GM19463 (cell line): ENCODE data around the gene FKBP8.
A peak's percentile ranks its signal among the peaks of the same experiment; 100 is the strongest.
"Not testable (repeated sequence)": the region's sequence is repeated elsewhere in the genome, so short reads cannot be mapped to it uniquely, and the experiment has no call there.

Source experiments
- ATAC-seq: cut with Tn5 transposase; IDR thresholded peaks from one replicate; pipeline ENCODE4 v1.9.1; 2021; ENCODE audit warnings: mild to moderate bottlenecking, moderate library complexity; ENCODE audit not compliant: unreplicated experiment

Gene FKBP8

DNA sequence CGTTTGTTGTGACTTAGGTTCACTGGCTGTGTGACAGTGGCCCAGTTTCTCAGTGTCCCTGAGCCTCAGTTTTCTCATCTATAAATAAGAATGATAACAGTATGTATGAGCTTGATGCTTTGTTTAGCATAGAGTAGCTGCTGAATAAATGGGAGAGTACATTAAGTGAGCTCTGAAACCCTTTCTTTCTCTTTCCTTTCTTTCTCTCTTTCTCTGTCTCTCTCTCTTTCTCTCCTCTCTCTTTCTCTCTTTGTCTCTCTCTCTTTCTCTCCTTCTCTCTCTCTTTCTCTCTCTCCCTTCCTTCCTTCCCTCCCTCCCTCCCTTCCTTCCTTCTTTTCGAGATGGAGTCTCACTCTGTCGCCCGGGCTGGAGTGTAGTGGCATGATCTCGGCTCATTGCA lies 16.3 kb upstream of the FKBP8 start:
- ATAC-seq = no peak

DNA sequence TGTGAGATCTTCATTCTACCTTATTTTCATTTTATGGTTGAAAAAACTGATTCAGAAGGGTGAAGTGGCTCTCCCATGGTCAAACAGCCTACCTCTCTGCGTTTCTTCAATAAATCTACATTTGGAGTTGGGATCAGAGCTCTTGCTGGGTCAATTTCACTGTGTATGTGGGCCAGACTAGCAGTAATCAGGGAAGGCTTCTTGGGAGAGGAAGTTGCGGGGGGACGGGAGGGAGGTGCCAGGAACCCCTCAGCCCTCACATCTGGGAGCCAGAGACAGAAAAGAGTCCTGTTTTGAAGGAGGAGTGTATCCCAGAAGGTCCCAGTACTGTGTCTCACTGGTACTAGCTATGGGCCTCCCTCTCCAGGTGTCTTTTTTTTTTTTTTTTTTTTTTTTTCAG lies 15.2 kb upstream of the FKBP8 start:
- ATAC-seq = no peak

DNA sequence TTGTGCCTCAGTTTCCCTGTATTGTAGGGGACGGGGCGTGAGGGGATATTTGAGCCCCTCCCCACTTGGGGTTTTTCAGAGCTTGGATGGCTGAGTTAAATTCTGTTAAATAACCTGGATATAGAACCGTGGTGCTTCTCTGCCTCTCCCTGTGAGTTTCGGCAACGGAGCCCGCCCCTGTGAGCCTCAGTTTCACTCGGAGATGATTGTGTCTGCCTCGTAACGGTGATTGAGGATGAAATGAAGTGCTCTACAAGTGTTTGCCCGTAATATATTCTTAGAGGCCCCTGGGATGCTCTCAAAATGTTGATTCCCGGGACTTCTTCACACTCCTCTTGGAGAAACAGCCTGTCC lies 14.8 kb upstream of the FKBP8 start:
- no peak for ATAC-seq

DNA sequence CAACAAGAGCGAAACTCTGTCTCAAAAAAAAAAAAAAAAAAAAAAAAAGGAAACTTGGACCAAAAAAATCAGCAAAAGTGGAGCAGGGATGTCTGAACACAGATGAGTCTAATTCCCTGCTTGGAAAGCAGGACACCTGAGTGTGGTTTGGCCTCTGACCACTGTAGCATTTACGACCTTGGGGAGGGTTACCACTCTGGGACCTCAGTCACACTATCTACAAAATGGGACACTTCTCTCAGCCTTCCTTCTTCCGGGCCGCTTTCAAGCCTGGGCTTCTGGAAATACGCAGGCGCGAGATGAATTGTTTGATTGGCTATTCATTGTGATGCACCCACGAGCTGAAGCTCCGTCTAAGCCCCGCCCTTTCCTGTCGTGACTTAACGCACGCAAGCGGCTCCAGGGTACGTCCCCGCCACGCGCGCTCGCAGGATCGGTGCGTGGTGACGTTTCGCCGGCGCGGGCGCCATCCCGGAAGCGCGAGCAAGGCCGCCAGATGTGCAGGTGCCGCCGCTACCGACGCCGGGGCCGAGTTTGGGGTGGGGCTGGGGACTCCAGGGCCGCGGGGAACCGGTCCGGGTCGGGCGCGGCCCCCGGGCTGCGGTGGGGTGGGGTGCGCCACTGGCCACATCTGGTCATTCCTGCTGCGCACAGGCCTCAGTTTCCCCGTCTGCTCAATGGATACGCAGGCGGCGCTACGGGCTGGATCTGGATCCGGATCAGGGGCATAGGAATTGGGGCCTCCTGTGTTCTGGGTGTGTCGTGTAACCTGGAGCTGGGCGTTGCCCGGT lies 14.2 kb upstream of the FKBP8 start, which contains the start of gene KXD1:
TSS of gene KXD1 (plus strand) at position 460 of the 791 bp plus-strand sequence. CDS start 4,187 bp downstream, outside the sequence.
- ATAC-seq = peak; percentile 97

DNA sequence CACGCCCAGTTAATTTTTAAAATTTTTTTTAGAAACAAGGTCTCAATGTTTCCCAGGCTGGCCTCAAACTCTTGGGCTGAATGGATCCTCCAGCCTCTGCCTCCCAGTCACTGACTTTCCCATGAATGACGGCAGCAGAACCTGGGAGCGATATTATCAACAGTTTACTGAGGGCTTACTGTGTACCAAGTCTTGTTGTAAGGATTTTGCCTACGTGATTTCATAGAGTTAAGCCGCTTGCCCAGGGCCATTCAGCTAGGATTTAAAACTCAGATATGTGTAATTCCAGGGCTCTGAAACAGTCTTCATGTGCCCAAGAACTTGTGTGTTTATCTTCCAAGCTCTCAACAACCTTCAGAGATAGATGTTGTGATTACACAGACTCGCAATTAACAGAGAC lies 8.3 kb upstream of the FKBP8 start:
- ATAC-seq = no peak

DNA sequence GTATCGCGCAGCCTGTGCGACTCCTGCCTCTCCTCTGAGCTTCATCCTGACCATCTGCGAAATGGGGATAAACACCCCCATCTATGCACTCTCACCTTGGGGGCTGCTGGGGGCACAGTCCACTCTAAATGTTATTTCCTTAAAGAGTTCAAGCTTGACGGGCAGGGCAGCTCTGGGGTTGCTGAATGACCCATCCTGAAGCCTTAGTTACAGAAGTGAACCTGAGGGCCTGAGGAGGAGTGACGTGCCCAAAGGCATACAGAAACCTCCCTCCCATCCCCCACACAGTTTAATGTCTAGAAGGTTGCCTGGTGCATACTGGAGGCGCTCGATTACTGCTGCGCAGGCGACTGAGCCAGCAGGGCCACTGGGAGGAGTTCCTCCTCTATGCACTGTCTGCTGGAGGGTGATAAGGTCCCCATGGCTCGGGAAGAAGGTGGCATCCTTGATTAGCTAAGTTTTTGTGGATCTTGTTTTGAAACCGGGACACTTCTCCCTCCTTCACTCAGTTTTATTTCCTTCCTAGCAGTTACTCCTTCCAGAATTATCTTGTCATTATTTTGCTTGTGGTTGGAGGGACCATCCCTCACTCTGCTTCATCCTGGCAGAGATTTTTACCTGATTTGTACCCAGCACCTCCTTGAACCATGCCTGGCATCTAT lies 572 bp upstream of the FKBP8 start:
- ATAC-seq = peak; percentile 50

DNA sequence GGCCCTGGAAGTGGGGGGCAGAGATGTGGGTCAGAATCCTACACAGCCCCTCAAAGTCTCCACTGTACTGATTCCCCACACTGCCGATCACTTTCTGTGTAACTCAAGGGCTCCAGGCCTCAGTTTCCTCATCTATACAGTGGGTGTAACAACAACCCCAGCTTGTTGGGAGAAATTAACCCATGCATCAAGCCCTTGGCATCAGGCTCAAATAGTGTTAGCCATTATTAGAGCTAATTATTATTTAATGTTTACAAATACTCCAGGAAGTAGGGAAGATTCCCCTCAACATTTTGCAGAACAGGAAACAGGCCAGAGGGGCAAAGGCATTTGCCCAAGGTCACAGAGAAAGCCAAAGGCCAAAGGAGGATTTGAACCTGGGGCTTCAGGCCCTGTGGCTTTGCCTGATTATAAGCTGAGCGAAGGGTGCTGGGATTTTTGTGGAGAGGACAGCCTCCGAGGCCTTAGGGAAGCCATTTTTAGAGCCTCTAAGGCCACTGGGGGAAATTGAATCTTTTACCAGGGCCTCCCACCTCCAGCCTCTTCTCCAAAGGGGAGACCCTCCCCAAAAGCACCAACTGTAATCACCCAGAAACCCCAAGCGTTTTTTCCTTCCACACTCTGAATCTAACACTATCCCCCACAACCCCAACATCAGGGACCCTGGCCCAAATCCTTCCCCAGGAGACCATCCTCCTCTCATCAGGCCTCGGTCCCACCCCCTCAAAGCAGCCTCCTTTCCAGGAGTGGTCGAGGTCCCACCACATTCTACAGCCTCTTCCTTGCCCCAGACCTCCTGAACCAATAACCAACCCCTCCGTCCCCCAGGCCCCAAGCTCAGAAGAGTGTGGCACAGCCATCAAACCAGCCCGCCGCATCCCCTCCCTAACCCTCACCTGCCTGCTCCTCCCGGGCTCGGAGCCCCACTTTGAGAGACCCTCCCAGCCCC lies 1.1 kb downstream of the FKBP8 start:
- ATAC-seq = no peak

DNA sequence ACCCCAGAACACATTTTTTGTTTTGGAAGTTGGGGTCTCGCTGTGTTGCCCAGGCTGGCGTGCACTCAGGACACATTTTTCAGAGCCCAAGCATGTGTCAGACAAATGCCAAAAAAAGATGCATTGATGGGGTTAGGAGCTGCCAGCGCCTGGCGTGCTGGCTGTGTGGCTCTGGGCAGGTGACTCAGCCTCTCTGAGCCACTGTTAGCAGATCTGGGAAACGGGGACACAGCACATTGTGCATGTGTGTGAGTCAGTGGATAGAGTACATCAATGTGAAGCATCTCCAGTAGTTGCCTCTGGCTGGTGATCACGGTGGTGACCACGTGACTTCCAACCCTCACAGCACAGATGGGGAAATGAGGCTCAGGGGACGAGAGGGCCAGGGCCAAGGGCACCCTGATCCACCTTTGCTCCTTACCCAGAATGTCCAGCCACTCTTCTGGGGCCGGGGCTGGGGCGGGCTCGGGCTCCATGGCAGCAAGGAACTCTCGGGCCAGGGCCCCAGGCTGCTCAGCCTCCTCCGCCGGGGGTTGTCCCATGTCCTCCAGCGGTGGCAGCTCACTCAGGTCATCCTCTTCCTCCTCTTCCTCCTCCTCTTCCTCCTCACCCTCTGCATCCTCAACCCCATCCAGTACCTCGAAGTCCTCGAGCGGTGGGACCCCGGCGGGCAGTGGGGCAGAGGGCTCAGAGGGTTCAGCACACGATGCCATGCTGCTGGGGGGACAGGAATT lies 1.9 kb downstream of the FKBP8 start:
- ATAC-seq = no peak

DNA sequence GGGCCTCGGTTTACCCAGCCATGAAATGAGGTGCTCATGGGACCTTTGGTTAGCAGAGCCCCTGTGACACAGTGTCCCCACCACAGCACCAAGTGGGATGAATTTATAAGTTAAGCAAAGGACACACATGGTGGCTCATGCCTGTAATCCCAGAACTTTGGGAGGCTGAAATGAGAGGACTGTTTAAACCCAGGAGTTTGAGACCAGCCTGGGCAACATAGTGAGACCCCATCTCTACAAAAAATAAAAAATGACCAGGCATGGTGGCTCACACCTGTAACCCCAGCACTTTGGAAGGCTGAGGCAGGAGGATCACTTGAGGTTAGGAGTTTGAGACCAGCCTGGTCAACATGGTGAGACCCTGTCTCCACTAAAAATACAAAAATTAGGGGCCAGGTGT lies 3.2 kb downstream of the FKBP8 start:
- not testable (repeated sequence) for ATAC-seq

DNA sequence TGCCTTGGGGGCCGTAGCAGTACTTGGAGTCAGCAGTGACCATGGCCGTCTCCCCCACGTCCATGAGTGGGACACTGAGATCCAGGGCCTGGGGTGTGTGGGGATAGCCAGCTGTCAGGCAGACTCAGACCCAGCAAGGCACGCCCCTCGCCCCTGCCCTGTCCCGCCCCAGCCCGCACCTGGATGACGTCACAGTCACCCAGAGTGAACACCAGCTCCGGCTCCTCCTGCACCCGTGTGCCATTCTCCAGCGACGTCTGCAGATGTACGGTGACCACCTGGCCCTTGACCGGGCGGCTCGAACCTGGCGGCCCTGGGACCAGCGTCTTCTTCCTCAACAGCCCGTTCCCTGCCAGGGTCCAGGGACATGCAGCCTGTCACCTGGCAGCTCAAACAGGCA lies 4.0 kb downstream of the FKBP8 start:
- ATAC-seq = no peak

DNA sequence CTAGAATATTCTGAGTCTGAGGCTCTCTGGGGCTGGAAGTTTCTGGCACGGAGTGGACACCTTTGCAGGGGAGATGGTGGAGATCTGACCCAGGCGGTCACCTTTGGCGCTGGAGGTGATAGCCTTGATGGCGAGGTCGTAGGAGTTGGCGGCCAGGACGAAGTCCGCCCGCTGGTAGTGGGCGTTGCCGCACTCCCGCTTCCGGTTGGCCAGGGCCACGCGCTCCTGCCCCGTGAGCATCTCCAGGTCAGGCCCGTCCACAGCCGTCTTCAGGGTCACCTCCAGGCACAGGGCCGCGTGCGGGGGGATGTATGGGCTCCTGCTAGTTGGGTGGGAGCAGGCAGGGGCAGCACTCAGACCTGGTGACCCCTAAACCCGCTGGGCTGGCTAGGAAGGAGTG lies 5.3 kb downstream of the FKBP8 start:
- no peak for ATAC-seq

DNA sequence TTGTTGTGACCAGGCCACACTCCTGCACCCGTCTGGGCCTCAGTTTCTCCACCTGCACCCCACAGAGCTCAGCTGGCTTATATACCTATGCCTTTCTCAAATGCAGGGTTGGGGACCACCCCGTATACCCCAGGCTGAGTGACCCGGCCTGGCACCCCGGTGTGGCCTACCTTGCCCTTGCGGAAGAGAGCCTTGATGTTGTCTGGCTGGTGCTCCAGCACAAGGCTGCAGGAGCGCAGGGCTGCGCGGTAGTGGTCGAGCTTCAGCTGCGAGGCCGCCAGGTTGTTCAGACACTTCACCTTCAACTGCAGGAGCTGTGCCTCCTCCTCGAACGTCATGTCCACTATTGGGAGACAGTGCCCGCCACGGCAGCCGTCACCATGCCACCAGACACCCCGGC lies 5.9 kb downstream of the FKBP8 start:
- no peak for ATAC-seq

DNA sequence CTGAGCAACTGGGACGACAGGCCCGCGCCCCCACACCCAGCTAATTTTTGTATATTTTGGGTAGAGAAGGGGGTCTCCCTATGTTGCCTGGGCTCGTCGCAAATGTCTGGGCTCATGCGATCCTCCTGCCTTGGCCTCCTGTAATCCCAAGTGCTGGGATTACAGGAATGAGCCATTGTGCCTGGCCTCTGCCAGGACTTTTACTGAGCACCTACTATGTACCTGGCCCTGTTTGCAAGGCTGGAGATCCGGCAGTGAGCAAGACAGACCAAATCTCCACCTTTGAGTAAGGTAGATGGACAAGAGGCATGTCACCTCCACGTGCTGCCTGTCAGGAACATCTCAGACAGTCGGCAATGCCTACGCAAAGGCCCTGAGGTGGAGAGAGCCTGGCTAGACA lies 6.9 kb downstream of the FKBP8 start:
- ATAC-seq = no peak

DNA sequence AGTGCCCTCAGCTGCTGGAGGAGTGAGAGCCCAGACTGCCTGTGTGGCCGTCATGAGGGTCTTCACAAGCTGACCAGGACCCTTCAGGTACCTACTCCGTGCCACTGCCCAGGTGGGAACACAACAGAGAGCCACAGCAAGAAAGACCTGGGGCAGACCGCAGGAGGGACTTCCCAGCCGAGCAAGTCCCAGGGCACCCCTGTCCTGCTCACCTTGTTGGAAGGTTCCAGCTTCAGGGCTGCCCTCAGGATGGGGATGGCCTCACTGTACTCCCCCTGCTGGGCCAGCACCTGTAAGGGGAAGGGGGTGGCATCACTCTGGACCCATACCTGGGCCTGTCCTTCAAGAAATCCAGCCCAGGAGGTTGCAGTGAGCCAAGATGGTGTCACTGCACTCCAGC lies 10.3 kb downstream of the FKBP8 start:
- no peak for ATAC-seq

DNA sequence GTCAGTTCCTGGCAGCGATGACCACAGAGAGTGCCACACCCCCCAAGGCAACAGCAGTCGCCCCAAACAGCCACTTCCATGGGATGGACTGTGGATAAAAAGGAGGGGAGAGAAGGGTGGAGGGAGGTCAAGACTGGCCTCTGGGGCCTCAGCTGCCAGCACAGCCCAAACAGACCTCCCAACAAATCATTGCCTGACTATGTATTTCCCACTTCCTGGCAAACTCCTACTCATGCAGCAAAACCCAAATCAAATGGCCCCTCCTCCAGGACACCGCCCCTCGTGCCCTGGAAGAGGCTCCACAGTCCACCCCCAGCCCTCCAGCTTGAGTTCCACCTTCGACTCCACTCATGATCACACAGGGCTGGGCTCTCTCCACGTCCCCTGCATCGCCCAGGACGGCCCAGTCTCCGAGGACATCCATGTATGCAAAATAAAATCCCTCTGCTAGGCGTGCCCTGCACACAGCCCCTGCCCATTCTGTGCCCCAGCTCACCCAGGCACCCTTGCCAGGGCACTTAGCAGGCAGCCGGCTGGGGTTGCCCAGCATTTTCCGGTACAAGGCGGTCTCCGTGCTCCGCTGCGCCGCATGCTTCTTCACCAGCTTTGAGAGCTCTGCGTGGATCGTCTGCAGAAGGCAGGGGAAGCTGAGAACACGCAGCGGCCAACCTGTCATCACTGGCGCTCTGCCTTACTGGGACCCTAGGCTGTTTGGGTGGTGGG lies 11.0 kb downstream of the FKBP8 start:
- ATAC-seq = no peak

DNA sequence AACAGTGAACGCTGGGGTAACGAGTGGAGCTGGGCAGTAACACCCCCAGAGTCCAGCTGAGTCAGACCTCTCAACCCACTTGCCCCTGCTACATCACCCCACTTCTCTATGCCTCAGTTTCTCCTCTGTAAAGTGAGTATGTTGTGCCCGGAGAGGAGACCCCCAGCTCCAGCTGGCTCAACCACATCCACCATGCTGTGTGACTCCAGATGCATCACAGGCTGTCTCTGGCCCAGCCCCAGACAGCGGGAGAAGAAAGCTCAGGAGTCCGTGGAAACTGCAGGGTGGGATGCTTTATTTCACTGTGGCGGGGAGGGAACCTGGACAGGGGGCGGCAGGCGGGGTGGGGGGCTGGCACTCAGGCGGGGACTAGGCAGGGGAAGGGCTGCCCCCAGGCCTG lies 11.9 kb downstream of the FKBP8 start:
- no peak for ATAC-seq

DNA sequence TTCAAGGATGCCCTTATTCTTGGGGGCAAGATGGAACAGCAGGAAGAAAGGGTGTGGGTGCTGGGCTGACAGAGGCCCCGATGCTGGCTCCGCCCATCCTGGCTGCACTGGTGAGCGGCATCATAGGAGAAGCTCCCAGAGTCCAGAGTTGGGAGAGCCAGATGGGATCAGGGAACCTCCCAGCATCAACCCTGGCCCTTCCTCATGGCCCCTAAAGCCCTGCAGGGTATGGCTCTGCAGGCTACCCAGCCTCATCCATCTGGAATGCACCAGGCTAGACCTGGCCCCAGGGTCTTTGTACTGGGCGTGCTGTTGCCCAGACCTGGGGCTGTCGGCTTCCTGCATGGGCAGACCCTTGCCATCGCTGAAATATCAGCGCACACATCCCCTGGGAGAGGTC lies 13.6 kb downstream of the FKBP8 start:
- ATAC-seq = no peak

DNA sequence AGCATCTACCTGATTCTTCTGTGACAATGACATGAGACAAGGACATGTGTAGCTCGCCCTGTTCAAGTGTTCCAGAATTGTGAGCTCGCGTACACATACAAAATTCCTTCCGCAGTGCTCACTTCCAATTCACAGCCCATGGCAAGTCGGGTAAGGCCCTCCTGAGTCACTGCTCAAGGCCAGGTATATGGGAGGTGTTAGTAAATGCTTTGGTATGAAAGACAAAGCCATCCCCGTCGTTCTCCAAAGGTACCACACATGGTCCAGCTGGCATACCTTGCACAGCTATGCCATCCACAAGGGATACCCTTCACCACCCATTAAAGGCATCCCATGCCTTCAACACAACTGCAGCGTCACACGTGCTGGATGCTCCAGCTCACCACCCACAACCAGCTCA lies 17.1 kb downstream of the FKBP8 start:
- ATAC-seq = no peak

DNA sequence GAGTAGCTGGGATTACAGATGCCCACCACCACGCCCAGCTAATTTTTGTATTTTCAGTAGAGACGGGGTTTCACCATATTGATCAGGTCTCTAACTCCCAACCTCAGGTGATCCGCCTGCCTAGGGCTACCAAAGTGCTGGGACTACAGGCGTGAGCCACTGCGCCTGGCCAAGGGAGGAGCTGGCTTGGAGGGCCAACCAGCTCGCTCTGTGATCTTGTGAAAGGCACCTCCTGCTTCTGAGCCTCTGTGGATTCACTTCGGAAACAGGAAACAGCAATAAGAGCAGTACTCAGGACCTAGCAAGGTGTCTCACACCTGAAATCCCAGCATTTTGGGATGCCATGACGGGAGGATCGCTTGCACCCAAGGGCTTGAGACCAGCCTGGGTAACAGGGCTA lies 19.5 kb downstream of the FKBP8 start:
- ATAC-seq = no peak

DNA sequence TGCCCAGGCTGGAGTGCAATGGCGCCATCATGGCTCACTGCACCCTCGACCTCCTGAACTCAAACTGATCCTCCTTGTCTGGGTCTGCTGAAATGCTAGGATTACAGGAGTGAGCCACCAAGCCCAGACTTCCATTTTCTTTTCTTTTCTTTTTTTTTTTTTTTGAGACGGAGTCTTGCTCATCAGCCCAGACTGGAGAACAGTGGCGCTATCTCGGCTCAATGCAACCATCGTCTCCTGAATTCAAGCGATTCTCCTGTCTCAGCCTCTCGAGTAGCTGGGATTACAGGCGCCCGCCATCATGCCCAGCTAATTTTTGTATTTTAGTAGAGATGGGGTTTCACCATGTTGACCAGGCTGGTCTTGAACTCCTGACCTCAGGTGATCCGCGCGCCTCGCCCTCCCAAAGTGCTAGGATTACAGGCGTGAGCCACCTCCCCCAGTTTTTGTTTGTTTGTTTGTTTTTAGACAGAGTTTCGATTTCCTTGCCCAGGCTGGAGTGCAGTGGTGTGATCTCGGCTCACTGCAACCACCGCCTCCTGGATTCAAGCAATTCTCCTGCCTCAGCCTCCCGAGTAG lies 20.4 kb downstream of the FKBP8 start:
- ATAC-seq = not testable (repeated sequence)
